Measurements from ENCODE around the gene OGFOD1.
A peak's percentile ranks its signal among the peaks of the same experiment; 100 is the strongest.
"Not testable (repeated sequence)": the region's sequence is repeated elsewhere in the genome, so short reads cannot be mapped to it uniquely, and the experiment has no call there.

The OGFOD1 gene

DNA sequence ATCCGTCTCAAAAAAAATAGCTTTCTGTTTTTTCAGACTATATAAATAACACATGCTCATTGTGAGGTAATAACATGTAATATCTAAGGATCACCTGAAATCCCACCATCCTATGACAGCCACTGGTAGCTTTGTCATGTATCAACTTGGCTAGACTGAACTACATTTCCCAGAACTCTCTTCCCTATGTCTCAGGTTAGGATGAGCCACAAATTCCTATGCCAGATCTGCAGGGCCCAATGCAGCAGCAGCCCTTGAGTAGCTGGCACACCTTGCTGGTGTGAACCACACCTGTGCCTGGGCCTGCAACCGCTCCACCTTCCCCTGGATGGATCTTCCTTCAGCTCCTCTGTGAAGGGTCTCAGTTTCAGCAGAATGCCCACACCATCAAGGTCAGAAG is 28.1 kb downstream of the OGFOD1 start:
- no peak for DNase-seq (ENCODE audit: low read depth in 2 of 2, low spot score in 1 of 2)

- DNase-seq (ENCODE audit: low read depth in 2 of 2, low spot score in 1 of 2), result no peak
These were observed 29.6 kb downstream of the OGFOD1 start for GRCh38 chr16:56480776-56481467.

DNA sequence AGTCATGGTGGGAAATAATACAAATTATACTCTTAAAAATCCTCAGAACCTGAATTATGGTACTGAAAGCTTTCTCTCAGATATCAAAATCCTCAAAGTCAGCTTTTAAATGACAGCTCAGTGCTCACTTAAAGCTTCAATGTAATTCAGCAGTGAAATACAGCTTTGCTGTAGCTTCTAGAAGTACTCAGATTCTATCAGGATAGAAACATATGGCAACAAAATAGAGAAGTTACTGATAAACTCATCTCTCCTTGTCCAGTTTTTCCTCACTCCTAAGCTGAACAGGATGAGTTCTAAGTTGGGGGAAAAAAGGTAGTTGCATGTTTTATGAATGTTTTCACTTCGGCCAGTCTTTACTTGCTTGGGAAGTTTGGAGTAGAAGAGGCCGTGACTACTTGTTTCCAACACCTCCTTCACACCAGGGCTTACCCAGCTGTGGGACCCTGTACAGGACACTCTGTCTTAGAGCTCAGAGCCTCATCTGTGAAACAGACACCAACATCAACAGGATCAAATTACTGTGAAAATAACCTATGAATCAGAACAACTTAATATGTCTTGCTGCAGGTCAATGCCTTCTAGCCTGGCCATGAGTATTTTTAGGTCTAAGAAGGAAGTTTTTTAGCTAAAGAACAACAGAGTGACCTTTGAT is 30.2 kb downstream of the OGFOD1 start:
- no peak for DNase-seq (ENCODE audit: low read depth in 2 of 2, low spot score in 1 of 2)

DNA sequence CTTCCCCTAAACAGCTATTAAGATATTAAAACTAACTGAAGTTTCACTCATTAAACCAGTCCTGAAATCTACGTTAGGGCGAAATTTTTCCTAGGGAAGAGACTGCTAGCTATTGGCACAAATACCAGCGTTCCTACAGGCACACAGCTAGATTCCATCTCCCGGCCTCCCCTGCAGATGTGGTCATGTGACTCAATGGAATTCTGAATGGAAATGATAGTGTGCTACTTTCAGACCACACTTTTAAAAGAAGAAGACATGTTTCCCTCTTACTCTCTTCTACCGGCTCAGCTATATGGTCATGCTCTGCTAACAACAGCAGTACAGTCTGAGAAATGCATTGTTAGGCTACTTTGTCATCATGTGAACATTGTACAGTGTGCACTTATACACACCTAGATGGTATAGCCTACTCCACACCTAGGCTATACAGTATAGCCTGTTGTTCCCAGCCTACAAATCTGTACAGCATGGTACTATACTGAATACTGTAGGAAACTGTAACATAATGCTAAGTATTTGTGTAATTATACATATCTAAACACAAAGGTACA is 31.4 kb downstream of the OGFOD1 start:
- no peak for DNase-seq (ENCODE audit: low read depth in 2 of 2, low spot score in 1 of 2)

DNA sequence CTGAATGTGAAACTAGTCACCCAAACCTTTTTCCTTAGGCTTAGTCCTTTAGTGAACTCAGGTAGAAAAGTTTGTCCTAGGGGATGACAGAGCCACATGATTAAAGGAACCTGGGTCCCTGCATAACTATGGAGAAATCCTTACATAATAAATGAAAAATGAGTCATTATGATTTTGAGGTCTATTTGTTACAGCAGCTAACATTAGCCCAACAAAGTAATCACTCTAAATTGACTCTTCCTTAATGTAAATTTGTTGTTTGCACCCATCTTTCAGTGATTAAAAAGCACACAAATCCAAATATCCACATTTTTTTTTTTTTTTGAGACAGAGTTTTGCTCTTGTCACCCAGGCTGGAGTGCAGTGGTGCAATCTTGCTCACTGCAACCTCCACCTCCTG is 32.0 kb downstream of the OGFOD1 start:
- no peak for DNase-seq (ENCODE audit: low read depth in 2 of 2, low spot score in 1 of 2)

- DNase-seq (ENCODE audit: low read depth in 2 of 2, low spot score in 1 of 2), result no peak
These were observed 36.7 kb downstream of the OGFOD1 start for GRCh38 chr16:56488035-56488434.

DNA sequence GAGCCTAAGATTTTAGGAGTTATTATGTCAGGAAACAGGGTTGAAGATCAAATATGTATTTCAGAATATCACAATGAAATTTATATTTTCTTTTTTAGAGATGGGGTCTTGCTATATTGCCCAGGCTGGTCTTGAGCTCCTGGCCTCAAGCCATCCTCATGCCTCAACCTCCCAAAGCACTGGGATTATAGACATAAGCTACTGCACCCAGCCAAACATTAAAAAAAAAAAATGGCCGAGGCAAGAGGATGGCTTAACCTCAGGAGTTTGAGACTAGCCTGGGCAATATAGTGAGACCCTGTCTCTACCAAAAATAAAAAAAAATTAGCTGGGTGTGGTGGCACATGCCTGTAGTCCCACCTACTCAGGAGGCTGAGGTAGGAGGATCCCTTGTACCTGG is 37.5 kb downstream of the OGFOD1 start:
- not testable (repeated sequence) for DNase-seq (ENCODE audit: low read depth in 2 of 2, low spot score in 1 of 2)

DNA sequence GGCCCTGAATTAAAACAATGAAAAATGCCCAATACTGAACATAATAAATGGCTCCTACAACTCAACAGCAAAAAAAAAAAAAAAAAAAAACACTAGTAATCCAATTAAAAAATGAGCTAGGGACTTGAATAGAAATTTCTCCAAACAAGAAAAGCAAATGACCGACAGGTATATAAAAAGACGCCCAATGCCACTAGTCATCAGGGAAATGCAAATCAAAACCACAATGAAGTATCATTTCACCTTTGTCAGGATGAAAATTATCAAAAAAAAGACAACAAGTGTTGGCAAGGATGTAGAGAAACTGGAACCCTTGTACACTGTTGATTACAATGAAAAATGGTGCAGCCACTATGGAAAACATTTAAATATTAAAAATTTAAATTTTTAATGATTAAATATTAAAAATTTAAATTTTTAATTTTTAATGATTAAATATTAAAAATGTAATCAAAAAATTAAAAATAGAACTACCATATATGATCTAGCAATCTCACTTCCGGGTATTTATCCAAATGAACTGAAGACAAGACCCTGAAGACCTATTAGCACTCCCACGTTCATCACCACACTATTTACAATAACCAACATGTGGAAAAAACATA is 40.4 kb downstream of the OGFOD1 start:
- no peak for DNase-seq (ENCODE audit: low read depth in 2 of 2, low spot score in 1 of 2)

DNA sequence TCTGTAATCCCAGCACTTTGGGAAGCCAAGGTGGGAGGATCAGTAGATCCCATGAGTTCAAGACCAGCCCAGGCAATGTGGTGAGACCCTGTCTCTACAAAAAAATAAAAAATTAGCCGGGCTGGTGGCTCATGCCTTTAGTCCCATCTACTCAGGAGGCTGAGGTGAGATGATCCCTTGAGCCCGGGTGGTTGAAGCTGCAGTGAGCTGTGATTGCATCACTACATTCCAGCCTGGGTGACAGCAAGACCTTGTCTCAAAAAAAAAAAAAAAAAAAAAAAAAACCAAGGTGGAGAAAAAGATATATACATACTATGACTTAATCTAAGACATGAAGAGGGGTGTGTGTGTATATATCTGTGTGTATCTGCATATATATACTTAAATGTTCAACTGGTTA is 41.8 kb downstream of the OGFOD1 start:
- no peak for DNase-seq (ENCODE audit: low read depth in 2 of 2, low spot score in 1 of 2)

GRCh38 chr16:56493815-56494214 is 42.5 kb downstream of the OGFOD1 start:
- DNase-seq (ENCODE audit: low read depth in 2 of 2, low spot score in 1 of 2), result no peak

DNA sequence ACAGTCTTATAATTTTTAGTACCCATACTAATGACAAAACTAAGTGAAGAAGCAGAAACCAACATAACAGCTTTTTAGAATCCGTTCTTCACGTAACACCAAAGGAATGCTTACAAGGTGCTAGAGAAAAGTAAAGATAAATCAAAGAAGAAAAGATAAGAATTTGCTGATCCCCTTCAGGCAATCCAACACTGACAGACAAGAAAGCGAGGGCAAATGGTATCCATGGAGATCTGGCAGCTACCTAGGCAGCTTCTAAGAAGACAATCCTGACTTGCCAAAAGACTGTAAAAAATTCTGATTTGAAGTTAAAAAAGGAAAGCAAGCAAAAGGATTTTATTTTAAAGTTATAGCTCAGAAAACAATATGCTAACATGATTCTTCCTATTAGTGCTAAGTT is 53.8 kb downstream of the OGFOD1 start:
- no peak for DNase-seq (ENCODE audit: low read depth in 2 of 2, low spot score in 1 of 2)

GRCh38 chr16:56506941-56507340 is 55.6 kb downstream of the OGFOD1 start:
- DNase-seq (ENCODE audit: low read depth in 2 of 2, low spot score in 1 of 2), result no peak

DNA sequence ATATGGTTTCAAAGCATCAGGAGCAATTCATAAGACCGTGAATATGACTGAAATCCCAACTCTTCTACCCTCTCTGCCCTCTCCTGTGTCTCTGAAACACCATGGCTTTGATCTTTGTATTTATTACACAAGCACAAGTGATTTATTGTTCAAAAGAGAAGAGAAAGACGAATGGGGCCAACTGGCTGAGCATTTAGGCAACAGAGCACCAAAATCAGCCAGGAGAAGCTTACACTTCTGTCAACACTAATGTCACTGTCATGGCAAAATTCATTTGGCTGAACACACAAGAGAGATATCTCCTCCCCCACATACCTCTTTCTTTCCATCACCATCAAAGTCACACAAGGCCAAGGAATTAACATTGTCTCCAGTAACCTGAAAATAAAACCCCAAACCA is 59.2 kb downstream of the OGFOD1 start:
- DNase-seq (ENCODE audit: low read depth in 2 of 2, low spot score in 1 of 2), result no peak

DNA sequence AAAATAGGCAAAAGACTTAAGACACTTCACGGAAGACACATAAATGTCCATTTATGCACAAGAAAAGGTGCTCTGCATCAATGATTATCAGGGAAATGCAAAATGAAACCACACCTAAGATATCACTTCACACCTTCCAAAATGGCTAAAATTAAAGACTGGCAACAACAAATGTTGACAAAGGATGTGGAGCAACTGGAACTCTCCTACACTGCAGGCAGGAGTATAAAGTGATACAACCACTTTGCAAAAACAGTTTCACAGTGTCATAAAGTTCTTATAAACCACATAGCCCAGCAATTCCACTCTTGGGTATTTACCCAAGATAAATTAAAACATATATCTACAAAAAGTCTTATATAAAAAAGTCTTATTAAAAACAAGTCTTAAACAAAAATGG is 60.7 kb downstream of the OGFOD1 start:
- DNase-seq (ENCODE audit: low read depth in 2 of 2, low spot score in 1 of 2), result no peak

DNA sequence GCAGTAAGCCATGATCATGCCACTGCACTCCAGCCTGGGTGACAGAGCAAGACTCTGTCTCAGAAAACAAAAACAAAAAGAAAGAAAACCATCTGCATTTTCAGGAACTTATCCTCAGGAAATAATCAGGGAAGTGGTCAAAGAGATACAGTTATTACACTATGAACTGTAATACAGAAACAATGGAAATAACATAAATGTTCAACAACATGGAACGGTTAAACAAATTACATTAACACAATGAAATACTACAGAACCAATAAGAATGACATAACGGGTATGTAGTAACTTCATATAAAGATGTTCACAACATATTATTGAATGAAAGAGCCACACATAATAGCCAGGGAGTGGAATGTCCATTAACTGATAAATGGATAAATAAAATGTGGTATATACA is 61.7 kb downstream of the OGFOD1 start:
- no peak for DNase-seq (ENCODE audit: low read depth in 2 of 2, low spot score in 1 of 2)

DNA sequence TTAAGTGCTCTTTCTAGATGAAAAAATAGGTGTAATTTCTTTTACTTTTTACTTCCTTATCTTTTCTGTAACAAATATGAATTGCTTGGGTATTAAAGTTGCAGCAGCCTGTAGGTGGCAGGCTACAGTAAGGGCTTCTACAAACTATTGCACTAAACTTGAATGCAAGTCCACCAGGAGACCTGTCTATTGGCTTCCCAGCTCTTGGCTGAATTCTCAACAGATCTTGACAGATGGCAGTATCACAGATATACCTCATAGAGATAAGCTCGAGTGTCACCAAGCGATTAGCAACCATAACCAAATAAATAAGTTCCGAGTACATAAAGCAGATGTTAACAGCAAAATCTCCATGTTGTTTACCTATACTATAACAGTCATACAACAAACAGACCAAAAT is 62.6 kb downstream of the OGFOD1 start:
- DNase-seq (ENCODE audit: low read depth in 2 of 2, low spot score in 1 of 2), result peak in 1 of 2 donors; percentile 7

DNA sequence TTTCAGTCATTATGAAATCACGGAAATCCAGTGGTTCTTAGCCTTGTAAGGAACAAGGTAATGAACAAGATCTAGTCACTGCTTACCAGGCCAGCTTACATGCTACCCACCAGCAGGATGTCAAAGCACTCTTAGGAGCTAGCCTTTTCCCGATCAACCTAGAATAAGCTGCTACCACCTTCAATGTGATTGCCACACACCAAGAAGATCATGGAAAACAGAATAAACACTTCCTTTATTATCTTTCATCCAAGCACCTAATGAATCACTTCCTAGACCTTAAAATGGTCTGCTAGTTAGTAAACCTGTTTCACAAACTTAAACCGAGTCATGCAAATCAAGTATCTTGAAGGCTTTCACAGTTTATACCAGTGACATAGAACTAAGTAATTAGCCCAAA is 63.5 kb downstream of the OGFOD1 start:
- DNase-seq (ENCODE audit: low read depth in 2 of 2, low spot score in 1 of 2), result no peak

DNA sequence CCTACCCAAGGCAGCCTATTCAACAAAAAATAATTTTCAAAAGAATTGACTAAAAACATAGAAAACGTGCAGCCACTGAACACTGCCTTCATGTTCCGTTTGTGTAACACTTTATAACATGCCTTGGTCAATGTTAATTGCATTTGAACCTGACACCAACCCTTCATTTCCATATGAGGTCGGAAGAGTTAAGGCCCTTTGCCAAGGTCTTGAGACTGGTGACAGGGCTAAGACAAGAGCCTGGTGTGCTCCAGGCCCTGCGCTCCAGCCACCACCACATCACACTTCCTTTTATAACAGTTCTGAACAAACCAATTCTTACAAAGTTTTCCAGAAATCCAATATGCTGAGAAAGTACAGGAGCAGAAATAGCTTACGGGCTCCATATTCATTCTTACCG is 64.3 kb downstream of the OGFOD1 start:
- DNase-seq (ENCODE audit: low read depth in 2 of 2, low spot score in 1 of 2), result no peak

DNA sequence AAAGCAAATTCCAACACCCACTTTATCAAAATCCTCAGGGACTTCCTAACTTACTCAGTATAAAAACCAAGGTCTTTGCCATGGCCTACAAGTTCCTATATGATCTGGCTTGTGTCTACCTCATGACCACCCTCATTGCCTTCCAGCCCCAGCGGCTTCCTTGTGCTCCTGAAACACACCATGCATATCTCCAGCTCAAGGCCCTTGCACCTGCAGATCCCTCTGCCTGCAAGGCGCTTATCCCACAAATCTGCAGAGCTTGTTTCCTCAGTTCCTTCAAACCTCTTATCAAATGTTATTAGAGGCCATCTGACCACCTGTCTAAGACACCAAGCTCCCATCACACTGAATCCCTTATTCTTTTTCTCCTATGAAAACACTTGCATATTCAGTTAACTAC is 65.9 kb downstream of the OGFOD1 start:
- DNase-seq (ENCODE audit: low read depth in 2 of 2, low spot score in 1 of 2), result no peak

DNA sequence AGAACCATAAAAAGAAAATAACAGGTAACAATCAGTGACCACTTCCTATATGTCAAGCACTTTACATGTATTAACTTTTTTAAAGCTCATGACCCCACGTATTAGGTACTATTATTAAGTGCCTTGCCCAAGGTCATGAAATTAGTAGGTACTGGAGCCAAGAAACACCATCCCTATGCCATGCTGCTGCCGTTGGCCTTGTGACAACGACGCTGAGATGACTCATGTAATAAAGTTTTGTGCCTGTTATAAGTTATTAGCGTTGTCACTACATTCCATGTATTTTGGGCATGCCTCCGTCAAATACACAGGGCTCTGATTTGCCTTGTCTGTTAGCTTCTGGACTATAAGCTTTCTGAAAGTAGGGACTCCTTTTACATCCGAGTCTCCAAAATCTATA is 67.1 kb downstream of the OGFOD1 start:
- no peak for DNase-seq (ENCODE audit: low read depth in 2 of 2, low spot score in 1 of 2)

DNA sequence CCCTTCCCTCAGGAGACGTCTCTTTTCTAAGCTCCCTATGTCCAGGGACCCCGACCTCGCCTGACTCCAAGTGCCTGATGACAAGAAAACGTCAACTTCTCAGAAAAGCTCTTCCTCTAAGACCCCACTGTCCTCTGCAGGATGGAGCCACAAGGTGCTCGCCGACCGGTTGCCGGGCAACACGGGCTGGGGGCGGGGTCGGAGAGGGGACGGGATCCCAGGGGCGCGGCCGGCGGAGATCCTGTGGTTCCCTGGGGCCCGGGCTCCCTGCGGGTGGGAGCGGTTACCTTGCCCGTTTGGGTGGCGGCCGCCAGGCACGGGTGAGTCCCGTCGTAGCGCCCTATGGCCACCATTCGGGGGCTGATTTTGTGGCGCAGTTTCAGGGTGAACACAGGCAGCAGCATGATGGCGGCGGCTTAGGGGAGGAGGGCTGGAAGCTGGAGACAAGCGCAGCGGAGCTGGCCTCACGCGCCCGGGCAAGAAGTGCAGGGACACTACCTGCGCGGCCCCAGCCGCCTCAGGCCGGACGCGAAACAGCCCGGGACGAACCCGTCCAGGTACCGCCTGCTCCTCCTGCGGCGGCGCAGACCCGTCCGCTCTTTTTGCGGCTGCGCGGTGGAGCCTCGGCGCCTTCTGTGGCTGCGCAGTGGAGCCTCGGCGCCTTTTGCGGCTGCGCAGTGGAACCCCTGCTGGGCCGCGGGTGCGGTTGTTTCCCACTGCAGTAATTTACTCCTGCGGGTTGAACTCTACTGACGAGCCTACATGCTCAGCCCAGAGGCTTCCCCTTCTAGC is 68.3 kb downstream of the OGFOD1 start, which contains the start of gene BBS2:
TSS of gene BBS2 (minus strand) at position 566 of the 792 bp plus-strand sequence. CDS start at position 404, 162 bp downstream.
- DNase-seq (ENCODE audit: low read depth in 2 of 2, low spot score in 1 of 2), result peak; percentile 77 to 80

DNA sequence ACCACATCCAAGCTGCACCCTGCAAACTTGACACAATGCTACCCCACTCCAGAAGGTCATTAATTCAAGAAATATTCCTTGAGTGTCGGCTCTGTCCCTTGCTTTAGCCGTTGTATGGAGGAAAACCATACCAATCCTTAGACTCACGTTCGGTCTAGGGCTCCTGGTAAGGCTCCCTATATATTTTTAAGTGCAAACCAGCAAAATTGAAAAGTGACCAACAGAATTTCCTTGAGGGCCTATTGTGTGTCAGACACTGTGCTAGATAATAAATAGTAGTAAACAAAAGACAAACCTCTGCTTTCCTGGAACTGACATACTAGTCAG is 68.9 kb downstream of the OGFOD1 start:
- no peak for DNase-seq (ENCODE audit: low read depth in 2 of 2, low spot score in 1 of 2)

Data from stimulated activated CD8-positive, alpha-beta memory T cell treated with anti-CD3 and anti-CD28 coated beads, Interleukin-4, amount 100 ng/mL, for 4 hours (primary cell).